Measurements from ENCODE around the gene TMEM30A. TPM values are rescaled to one million over a fixed set of nuclear protein-coding genes. Genes with fewer than 3 reads are reported as not detected.

Gene TMEM30A
- total and polyA plus RNA-seq, 2 of the 13 experiments (the other 11 are each of a cell fraction or from before 2014, with no cell fraction given), result 17.6 to 54.4 TPM

DNA sequence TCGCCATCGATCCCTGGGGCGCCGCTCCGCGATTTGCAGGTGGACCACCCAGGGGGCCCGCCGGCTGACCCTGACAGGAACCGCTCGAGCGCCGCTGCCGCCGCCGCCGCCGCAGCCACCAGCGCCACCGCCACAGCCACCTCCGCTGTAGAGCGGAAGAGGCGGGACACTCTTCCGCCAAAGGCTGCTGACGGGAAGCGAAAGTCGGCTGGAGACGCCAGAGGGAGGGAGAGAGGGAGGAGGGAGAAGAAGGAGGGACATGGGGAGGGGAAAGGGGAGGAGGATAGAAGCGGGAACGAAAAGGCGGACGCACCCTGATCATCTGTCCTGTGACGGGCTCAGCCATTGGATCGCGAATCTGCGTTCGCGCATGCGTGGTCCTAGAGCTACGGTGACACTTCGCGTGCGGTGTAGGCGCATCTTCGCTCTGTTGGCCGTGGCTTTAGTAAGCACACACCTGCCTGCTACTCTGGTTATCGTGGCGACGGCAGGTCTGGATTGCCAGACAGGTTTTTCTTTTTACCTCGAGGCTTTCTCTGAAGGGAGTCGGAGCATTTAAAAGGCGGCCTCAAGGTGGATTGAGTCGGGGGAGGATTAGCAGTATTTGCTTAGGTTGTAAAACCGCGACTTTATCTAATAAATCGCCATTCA, at the start of gene TMEM30A (continued):
- TF ChIP-seq, protein P1, sequence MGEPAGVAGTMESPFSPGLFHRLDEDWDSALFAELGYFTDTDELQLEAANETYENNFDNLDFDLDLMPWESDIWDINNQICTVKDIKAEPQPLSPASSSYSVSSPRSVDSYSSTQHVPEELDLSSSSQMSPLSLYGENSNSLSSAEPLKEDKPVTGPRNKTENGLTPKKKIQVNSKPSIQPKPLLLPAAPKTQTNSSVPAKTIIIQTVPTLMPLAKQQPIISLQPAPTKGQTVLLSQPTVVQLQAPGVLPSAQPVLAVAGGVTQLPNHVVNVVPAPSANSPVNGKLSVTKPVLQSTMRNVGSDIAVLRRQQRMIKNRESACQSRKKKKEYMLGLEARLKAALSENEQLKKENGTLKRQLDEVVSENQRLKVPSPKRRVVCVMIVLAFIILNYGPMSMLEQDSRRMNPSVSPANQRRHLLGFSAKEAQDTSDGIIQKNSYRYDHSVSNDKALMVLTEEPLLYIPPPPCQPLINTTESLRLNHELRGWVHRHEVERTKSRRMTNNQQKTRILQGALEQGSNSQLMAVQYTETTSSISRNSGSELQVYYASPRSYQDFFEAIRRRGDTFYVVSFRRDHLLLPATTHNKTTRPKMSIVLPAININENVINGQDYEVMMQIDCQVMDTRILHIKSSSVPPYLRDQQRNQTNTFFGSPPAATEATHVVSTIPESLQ (CRISPR knock-in tag; conservative IDR thresholded peaks at IDR 0.05), result no peak
- TF ChIP-seq, protein P2, sequence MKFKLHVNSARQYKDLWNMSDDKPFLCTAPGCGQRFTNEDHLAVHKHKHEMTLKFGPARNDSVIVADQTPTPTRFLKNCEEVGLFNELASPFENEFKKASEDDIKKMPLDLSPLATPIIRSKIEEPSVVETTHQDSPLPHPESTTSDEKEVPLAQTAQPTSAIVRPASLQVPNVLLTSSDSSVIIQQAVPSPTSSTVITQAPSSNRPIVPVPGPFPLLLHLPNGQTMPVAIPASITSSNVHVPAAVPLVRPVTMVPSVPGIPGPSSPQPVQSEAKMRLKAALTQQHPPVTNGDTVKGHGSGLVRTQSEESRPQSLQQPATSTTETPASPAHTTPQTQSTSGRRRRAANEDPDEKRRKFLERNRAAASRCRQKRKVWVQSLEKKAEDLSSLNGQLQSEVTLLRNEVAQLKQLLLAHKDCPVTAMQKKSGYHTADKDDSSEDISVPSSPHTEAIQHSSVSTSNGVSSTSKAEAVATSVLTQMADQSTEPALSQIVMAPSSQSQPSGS (CRISPR knock-in tag; IDR thresholded peaks at IDR 0.05), result 0 out of 2 replicates have a peak, but pooled peaks have one; percentile 31
- peak; percentile 97 for TF ChIP-seq GABPB1 (CRISPR knock-in tag; IDR thresholded peaks at IDR 0.05)
- TF ChIP-seq ZNF703 (CRISPR knock-in tag; IDR thresholded peaks at IDR 0.05; ENCODE audit: borderline replicate concordance), result no peak
- no peak; the same call in none of the 2 replicates for TF ChIP-seq ZBTB7B (CRISPR knock-in tag; IDR thresholded peaks at IDR 0.05)
- no peak for TF ChIP-seq ATM (IDR thresholded peaks at IDR 0.05; ENCODE audit: borderline replicate concordance)
- TF ChIP-seq ZKSCAN1 (IDR thresholded peaks at IDR 0.05; ENCODE audit: low read length), result no peak
- TF ChIP-seq, protein P3, sequence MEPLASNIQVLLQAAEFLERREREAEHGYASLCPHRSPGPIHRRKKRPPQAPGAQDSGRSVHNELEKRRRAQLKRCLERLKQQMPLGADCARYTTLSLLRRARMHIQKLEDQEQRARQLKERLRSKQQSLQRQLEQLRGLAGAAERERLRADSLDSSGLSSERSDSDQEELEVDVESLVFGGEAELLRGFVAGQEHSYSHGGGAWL (CRISPR knock-in tag; IDR thresholded peaks at IDR 0.05), result peak; percentile 66
- peak; percentile 79; the same call in 1 of the 2 replicates for TF ChIP-seq ZNF607 (CRISPR knock-in tag; IDR thresholded peaks at IDR 0.05; ENCODE audit: borderline replicate concordance)
- TF ChIP-seq, protein P4, sequence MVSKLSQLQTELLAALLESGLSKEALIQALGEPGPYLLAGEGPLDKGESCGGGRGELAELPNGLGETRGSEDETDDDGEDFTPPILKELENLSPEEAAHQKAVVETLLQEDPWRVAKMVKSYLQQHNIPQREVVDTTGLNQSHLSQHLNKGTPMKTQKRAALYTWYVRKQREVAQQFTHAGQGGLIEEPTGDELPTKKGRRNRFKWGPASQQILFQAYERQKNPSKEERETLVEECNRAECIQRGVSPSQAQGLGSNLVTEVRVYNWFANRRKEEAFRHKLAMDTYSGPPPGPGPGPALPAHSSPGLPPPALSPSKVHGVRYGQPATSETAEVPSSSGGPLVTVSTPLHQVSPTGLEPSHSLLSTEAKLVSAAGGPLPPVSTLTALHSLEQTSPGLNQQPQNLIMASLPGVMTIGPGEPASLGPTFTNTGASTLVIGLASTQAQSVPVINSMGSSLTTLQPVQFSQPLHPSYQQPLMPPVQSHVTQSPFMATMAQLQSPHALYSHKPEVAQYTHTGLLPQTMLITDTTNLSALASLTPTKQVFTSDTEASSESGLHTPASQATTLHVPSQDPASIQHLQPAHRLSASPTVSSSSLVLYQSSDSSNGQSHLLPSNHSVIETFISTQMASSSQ (IDR thresholded peaks at IDR 0.05; ENCODE audit: low read depth), result no peak
- TF ChIP-seq, protein P4 (CRISPR knock-in tag; IDR thresholded peaks at IDR 0.05; ENCODE audit: borderline replicate concordance), result 0 out of 2 replicates have a peak, but pooled peaks have one; percentile 83
- no peak for TF ChIP-seq HMGA1 (CRISPR knock-in tag; conservative IDR thresholded peaks at IDR 0.05)
- TF ChIP-seq, protein P5, sequence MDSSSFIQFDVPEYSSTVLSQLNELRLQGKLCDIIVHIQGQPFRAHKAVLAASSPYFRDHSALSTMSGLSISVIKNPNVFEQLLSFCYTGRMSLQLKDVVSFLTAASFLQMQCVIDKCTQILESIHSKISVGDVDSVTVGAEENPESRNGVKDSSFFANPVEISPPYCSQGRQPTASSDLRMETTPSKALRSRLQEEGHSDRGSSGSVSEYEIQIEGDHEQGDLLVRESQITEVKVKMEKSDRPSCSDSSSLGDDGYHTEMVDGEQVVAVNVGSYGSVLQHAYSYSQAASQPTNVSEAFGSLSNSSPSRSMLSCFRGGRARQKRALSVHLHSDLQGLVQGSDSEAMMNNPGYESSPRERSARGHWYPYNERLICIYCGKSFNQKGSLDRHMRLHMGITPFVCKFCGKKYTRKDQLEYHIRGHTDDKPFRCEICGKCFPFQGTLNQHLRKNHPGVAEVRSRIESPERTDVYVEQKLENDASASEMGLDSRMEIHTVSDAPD (CRISPR knock-in tag; IDR thresholded peaks at IDR 0.05), result no peak; the same call in 1 of the 2 replicates
- peak; percentile 6; the same call in 1 of the 2 replicates for TF ChIP-seq ONECUT2 (CRISPR knock-in tag; IDR thresholded peaks at IDR 0.05)
- TF ChIP-seq IKZF4 (CRISPR knock-in tag; IDR thresholded peaks at IDR 0.05; ENCODE audit: borderline replicate concordance, low read depth, not compliant biosample characterization), result peak; percentile 60
- peak; percentile 22; the same call in 1 of the 2 replicates for TF ChIP-seq KLF6 (CRISPR knock-in tag; IDR thresholded peaks at IDR 0.05)
- TF ChIP-seq FOXJ3 (CRISPR knock-in tag; IDR thresholded peaks at IDR 0.05; ENCODE audit: borderline replicate concordance), result no peak
- no peak for TF ChIP-seq NONO (IDR thresholded peaks at IDR 0.05)
- TF ChIP-seq NONO (CRISPR knock-in tag; conservative IDR thresholded peaks at IDR 0.05), result peak; percentile 81; the same call in 1 of the 2 replicates

Data from HepG2 (cell line).